HEK293 (cell line): ENCODE data around the gene SLC25A11.
A peak's percentile ranks its signal among the peaks of the same experiment; 100 is the strongest.

ENCODE experiments used
- BCL11A ChIP-seq: fragments of 450-650 bp; formaldehyde crosslinking; IDR thresholded peaks from 2 replicates; pipeline ENCODE4 v1.5.1; 2016; ENCODE audit warnings: low read depth, missing biosample characterization, missing genetic modification characterization
- GLIS1 ChIP-seq: fragments of 450-650 bp; formaldehyde crosslinking; IDR thresholded peaks from 2 replicates; pipeline ENCODE4 v1.5.1; 2016; ENCODE audit warnings: missing biosample characterization, missing genetic modification characterization
- KLF10 ChIP-seq: fragments of 450-650 bp; IDR thresholded peaks from 2 replicates; pipeline ENCODE4 v1.5.1; 2018; ENCODE audit warnings: missing biosample characterization, mild to moderate bottlenecking, missing genetic modification characterization
- KLF16 ChIP-seq: fragments of 450-650 bp; formaldehyde crosslinking; IDR thresholded peaks from 2 replicates; pipeline ENCODE4 v1.5.1; 2017; ENCODE audit warnings: missing biosample characterization, missing genetic modification characterization
- KLF8 ChIP-seq: fragments of 450-650 bp; formaldehyde crosslinking; IDR thresholded peaks from 2 replicates; pipeline ENCODE4 v1.5.1; 2016; ENCODE audit warnings: missing biosample characterization, missing genetic modification characterization
- SP3 ChIP-seq: fragments of 450-650 bp; formaldehyde crosslinking; IDR thresholded peaks from 2 replicates; pipeline ENCODE4 v1.5.1; 2016; ENCODE audit warnings: missing biosample characterization, missing genetic modification characterization
- YY2 ChIP-seq: fragments of 450-650 bp; formaldehyde crosslinking; IDR thresholded peaks from 2 replicates; pipeline ENCODE4 v1.5.1; 2016; ENCODE audit warnings: missing biosample characterization, missing genetic modification characterization
- ZBTB17 ChIP-seq: fragments of 450-650 bp; formaldehyde crosslinking; IDR thresholded peaks from 2 replicates; pipeline ENCODE4 v1.5.1; 2016; ENCODE audit warnings: missing biosample characterization, missing genetic modification characterization
- ZBTB48 ChIP-seq: fragments of 450-650 bp; formaldehyde crosslinking; IDR thresholded peaks from 2 replicates; pipeline ENCODE4 v1.5.1; 2016; ENCODE audit warnings: missing biosample characterization, missing genetic modification characterization
- ZFHX2 ChIP-seq: fragments of 450-650 bp; formaldehyde crosslinking; conservative IDR thresholded peaks from 2 replicates; pipeline ENCODE4 v1.5.1; 2016; ENCODE audit warnings: missing biosample characterization, missing genetic modification characterization
- ZNF132 ChIP-seq: fragments of 450-650 bp; formaldehyde crosslinking; IDR thresholded peaks from 2 replicates; pipeline ENCODE4 v1.5.1; 2017; ENCODE audit warnings: missing biosample characterization, missing genetic modification characterization, borderline replicate concordance
- ZNF175 ChIP-seq: fragments of 450-650 bp; formaldehyde crosslinking; IDR thresholded peaks from 2 replicates; pipeline ENCODE4 v1.5.1; 2016; ENCODE audit warnings: missing biosample characterization, missing genetic modification characterization
- ZNF221 ChIP-seq: fragments of 450-650 bp; formaldehyde crosslinking; IDR thresholded peaks from 2 replicates; pipeline ENCODE4 v1.5.1; 2017; ENCODE audit warnings: missing biosample characterization, missing genetic modification characterization, borderline replicate concordance
- ZNF248 ChIP-seq: fragments of 450-650 bp; formaldehyde crosslinking; IDR thresholded peaks from 2 replicates; pipeline ENCODE4 v1.5.1; 2017; ENCODE audit warnings: missing biosample characterization, missing genetic modification characterization
- ZNF501 ChIP-seq: fragments of 450-650 bp; formaldehyde crosslinking; IDR thresholded peaks from 2 replicates; pipeline ENCODE4 v1.5.1; 2016; ENCODE audit warnings: missing biosample characterization, missing genetic modification characterization
- ZNF549 ChIP-seq: fragments of 450-650 bp; IDR thresholded peaks from 2 replicates; pipeline ENCODE4 v1.5.1; 2018; ENCODE audit warnings: missing biosample characterization, missing genetic modification characterization, mild to moderate bottlenecking, inconsistent platforms, moderate library complexity
- ZNF596 ChIP-seq: fragments of 450-650 bp; IDR thresholded peaks from 2 replicates; pipeline ENCODE4 v1.5.0; 2018; ENCODE audit warnings: missing biosample characterization, mild to moderate bottlenecking, missing genetic modification characterization, moderate library complexity
- ZNF600 ChIP-seq: fragments of 450-650 bp; formaldehyde crosslinking; IDR thresholded peaks from 2 replicates; pipeline ENCODE4 v1.5.1; 2016; ENCODE audit warnings: missing biosample characterization, missing genetic modification characterization
- ZNF660 ChIP-seq: fragments of 450-650 bp; IDR thresholded peaks from 2 replicates; pipeline ENCODE4 v1.5.1; 2018; ENCODE audit warnings: missing biosample characterization, mild to moderate bottlenecking, missing genetic modification characterization
- ZNF791 ChIP-seq: fragments of 450-650 bp; formaldehyde crosslinking; IDR thresholded peaks from 2 replicates; pipeline ENCODE4 v1.5.1; 2016; ENCODE audit warnings: missing biosample characterization, missing genetic modification characterization
- TF ChIP-seq, protein P1 (sequence below): fragments of 450-650 bp; formaldehyde crosslinking; IDR thresholded peaks from 2 replicates; pipeline ENCODE4 v1.5.1; 2017; ENCODE audit warnings: missing biosample characterization, missing genetic modification characterization
- TF ChIP-seq, protein P2 (sequence below): fragments of 450-650 bp; formaldehyde crosslinking; IDR thresholded peaks from 2 replicates; pipeline ENCODE4 v1.5.1; 2016; ENCODE audit warnings: missing biosample characterization, missing genetic modification characterization
- TF ChIP-seq, protein P3 (sequence below): fragments of 450-650 bp; formaldehyde crosslinking; IDR thresholded peaks from 2 replicates; pipeline ENCODE4 v1.5.1; 2016; ENCODE audit warnings: missing biosample characterization, missing genetic modification characterization
- TF ChIP-seq, protein P4 (sequence below): fragments of 450-650 bp; IDR thresholded peaks from 2 replicates; pipeline ENCODE4 v1.5.1; 2018; ENCODE audit warnings: missing biosample characterization, mild to moderate bottlenecking, missing genetic modification characterization
- TF ChIP-seq, protein P5 (sequence below): fragments of 450-650 bp; formaldehyde crosslinking; conservative IDR thresholded peaks from 2 replicates; pipeline ENCODE4 v1.5.1; 2016; ENCODE audit warnings: low read depth, missing biosample characterization, missing genetic modification characterization

The SLC25A11 gene

DNA sequence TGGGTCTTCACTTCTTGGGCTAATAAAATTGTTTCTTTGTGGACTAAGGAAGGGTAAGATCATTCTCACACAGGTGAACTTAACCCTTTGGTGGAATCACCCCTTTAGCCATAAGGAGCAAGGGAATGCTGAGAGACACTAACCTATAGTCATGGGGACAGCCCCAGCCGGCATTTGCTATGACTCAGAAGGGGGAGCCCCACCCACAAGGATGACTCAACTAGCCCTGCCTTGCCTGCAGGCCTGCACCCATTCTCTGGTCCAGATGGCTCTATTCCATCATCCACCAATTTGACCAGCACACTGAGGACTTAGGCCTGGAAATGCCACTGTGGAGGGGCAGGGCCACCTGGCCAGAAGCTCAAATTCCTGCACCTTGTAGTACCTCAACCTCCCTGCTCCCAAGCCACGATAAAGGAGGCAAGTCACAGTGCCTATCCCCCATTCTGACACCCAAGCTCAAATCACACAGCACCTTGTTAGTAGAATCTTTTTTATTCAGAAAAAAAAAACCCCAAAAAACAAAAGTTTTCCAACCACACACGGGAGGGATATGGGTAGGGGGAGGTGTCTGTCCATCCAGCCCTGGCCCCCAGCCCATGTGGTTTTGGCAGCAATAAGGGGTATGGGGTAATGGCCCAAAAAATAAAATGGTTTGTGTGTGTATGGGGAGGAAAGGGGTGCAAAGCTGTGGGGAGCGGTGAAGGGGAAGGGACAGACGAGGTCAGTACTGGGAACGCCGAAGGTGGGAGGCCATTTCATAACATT, 5.5 kb upstream of the SLC25A11 start (continued):
- TF ChIP-seq ZNF501 (tag by site-specific recombination): 0 out of 2 replicates have a peak, but pooled peaks have one; percentile 40
- TF ChIP-seq ZNF221 (tag by site-specific recombination): no peak
- no peak for TF ChIP-seq ZBTB48 (tag by site-specific recombination)
- no peak for TF ChIP-seq ZNF132 (tag by site-specific recombination)
- TF ChIP-seq ZNF596 (tag by site-specific recombination): no peak
- TF ChIP-seq ZNF600: peak; percentile 87
- peak; percentile 44; the same call in 1 of the 2 replicates for TF ChIP-seq ZFHX2 (tag by site-specific recombination)
- TF ChIP-seq SP3 (tag by site-specific recombination): peak; percentile 58; the same call in 1 of the 2 replicates
- TF ChIP-seq, protein P1, sequence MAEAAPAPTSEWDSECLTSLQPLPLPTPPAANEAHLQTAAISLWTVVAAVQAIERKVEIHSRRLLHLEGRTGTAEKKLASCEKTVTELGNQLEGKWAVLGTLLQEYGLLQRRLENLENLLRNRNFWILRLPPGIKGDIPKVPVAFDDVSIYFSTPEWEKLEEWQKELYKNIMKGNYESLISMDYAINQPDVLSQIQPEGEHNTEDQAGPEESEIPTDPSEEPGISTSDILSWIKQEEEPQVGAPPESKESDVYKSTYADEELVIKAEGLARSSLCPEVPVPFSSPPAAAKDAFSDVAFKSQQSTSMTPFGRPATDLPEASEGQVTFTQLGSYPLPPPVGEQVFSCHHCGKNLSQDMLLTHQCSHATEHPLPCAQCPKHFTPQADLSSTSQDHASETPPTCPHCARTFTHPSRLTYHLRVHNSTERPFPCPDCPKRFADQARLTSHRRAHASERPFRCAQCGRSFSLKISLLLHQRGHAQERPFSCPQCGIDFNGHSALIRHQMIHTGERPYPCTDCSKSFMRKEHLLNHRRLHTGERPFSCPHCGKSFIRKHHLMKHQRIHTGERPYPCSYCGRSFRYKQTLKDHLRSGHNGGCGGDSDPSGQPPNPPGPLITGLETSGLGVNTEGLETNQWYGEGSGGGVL (tag by site-specific recombination): 0 out of 2 replicates have a peak, but pooled peaks have one; percentile 2
- TF ChIP-seq, protein P2, sequence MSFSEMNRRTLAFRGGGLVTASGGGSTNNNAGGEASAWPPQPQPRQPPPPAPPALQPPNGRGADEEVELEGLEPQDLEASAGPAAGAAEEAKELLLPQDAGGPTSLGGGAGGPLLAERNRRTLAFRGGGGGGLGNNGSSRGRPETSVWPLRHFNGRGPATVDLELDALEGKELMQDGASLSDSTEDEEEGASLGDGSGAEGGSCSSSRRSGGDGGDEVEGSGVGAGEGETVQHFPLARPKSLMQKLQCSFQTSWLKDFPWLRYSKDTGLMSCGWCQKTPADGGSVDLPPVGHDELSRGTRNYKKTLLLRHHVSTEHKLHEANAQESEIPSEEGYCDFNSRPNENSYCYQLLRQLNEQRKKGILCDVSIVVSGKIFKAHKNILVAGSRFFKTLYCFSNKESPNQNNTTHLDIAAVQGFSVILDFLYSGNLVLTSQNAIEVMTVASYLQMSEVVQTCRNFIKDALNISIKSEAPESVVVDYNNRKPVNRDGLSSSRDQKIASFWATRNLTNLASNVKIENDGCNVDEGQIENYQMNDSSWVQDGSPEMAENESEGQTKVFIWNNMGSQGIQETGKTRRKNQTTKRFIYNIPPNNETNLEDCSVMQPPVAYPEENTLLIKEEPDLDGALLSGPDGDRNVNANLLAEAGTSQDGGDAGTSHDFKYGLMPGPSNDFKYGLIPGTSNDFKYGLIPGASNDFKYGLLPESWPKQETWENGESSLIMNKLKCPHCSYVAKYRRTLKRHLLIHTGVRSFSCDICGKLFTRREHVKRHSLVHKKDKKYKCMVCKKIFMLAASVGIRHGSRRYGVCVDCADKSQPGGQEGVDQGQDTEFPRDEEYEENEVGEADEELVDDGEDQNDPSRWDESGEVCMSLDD (tag by site-specific recombination): peak; percentile 13; the same call in 1 of the 2 replicates
- TF ChIP-seq YY2 (tag by site-specific recombination): 0 out of 2 replicates have a peak, but pooled peaks have one; percentile 24
- TF ChIP-seq KLF16: peak; percentile 71
- TF ChIP-seq KLF8 (tag by site-specific recombination): peak; percentile 97
- TF ChIP-seq BCL11A (tag by site-specific recombination): peak; percentile 58; the same call in 1 of the 2 replicates
- peak; percentile 82 for TF ChIP-seq ZBTB17 (tag by site-specific recombination)
- TF ChIP-seq ZNF549 (tag by site-specific recombination): no peak
- no peak for TF ChIP-seq ZNF248 (tag by site-specific recombination)
- no peak for TF ChIP-seq ZNF791
- TF ChIP-seq ZNF660 (tag by site-specific recombination): peak; percentile 82
- TF ChIP-seq, protein P3, sequence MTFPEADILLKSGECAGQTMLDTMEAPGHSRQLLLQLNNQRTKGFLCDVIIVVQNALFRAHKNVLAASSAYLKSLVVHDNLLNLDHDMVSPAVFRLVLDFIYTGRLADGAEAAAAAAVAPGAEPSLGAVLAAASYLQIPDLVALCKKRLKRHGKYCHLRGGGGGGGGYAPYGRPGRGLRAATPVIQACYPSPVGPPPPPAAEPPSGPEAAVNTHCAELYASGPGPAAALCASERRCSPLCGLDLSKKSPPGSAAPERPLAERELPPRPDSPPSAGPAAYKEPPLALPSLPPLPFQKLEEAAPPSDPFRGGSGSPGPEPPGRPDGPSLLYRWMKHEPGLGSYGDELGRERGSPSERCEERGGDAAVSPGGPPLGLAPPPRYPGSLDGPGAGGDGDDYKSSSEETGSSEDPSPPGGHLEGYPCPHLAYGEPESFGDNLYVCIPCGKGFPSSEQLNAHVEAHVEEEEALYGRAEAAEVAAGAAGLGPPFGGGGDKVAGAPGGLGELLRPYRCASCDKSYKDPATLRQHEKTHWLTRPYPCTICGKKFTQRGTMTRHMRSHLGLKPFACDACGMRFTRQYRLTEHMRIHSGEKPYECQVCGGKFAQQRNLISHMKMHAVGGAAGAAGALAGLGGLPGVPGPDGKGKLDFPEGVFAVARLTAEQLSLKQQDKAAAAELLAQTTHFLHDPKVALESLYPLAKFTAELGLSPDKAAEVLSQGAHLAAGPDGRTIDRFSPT (tag by site-specific recombination): peak; percentile 90
- no peak for TF ChIP-seq ZNF175 (tag by site-specific recombination)
- TF ChIP-seq KLF10 (tag by site-specific recombination): peak; percentile 89
- TF ChIP-seq, protein P4, sequence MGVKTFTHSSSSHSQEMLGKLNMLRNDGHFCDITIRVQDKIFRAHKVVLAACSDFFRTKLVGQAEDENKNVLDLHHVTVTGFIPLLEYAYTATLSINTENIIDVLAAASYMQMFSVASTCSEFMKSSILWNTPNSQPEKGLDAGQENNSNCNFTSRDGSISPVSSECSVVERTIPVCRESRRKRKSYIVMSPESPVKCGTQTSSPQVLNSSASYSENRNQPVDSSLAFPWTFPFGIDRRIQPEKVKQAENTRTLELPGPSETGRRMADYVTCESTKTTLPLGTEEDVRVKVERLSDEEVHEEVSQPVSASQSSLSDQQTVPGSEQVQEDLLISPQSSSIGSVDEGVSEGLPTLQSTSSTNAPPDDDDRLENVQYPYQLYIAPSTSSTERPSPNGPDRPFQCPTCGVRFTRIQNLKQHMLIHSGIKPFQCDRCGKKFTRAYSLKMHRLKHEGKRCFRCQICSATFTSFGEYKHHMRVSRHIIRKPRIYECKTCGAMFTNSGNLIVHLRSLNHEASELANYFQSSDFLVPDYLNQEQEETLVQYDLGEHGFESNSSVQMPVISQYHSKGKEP: peak; percentile 15; the same call in 1 of the 2 replicates
- TF ChIP-seq, protein P5, sequence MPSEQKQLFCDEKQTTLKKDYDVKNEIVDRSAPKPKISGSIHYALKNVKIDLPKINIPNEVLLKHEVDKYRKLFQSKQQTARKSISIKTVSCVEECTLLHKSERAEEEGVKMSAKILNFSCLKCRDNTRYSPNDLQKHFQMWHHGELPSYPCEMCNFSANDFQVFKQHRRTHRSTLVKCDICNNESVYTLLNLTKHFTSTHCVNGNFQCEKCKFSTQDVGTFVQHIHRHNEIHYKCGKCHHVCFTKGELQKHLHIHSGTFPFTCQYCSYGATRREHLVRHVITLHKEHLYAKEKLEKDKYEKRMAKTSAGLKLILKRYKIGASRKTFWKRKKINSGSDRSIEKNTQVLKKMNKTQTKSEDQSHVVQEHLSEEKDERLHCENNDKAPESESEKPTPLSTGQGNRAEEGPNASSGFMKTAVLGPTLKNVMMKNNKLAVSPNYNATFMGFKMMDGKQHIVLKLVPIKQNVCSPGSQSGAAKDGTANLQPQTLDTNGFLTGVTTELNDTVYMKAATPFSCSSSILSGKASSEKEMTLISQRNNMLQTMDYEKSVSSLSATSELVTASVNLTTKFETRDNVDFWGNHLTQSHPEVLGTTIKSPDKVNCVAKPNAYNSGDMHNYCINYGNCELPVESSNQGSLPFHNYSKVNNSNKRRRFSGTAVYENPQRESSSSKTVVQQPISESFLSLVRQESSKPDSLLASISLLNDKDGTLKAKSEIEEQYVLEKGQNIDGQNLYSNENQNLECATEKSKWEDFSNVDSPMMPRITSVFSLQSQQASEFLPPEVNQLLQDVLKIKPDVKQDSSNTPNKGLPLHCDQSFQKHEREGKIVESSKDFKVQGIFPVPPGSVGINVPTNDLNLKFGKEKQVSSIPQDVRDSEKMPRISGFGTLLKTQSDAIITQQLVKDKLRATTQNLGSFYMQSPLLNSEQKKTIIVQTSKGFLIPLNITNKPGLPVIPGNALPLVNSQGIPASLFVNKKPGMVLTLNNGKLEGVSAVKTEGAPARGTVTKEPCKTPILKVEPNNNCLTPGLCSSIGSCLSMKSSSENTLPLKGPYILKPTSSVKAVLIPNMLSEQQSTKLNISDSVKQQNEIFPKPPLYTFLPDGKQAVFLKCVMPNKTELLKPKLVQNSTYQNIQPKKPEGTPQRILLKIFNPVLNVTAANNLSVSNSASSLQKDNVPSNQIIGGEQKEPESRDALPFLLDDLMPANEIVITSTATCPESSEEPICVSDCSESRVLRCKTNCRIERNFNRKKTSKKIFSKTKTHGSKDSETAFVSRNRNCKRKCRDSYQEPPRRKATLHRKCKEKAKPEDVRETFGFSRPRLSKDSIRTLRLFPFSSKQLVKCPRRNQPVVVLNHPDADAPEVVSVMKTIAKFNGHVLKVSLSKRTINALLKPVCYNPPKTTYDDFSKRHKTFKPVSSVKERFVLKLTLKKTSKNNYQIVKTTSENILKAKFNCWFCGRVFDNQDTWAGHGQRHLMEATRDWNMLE (tag by site-specific recombination): no peak
- no peak for TF ChIP-seq GLIS1 (tag by site-specific recombination)
